RPMI7951 (cell line): ENCODE data around the gene GPR35. TPM values are rescaled to one million over a fixed set of nuclear protein-coding genes. Genes with fewer than 3 reads are reported as not detected.
A peak's percentile ranks its signal among the peaks of the same experiment; 100 is the strongest.
"Not testable (repeated sequence)": the region's sequence is repeated elsewhere in the genome, so short reads cannot be mapped to it uniquely, and the experiment has no call there.

ENCODE experiments used
- DNase-seq: peaks from one replicate; pipeline ENCODE4 v3.0.0-alpha.2; 2012; ENCODE audit warnings: low read depth
- total RNA-seq: library from RNA; depleted of rRNA; stranded (reverse); fragments of >200 nt; shearing (Covaris generic); gene quantifications from 2 replicates; pipeline ENCODE4 v1.2.3, GENCODE V29; 2014

The GPR35 gene
- total RNA-seq, 1 experiment from 2014 or later, result 0.12 TPM

DNA sequence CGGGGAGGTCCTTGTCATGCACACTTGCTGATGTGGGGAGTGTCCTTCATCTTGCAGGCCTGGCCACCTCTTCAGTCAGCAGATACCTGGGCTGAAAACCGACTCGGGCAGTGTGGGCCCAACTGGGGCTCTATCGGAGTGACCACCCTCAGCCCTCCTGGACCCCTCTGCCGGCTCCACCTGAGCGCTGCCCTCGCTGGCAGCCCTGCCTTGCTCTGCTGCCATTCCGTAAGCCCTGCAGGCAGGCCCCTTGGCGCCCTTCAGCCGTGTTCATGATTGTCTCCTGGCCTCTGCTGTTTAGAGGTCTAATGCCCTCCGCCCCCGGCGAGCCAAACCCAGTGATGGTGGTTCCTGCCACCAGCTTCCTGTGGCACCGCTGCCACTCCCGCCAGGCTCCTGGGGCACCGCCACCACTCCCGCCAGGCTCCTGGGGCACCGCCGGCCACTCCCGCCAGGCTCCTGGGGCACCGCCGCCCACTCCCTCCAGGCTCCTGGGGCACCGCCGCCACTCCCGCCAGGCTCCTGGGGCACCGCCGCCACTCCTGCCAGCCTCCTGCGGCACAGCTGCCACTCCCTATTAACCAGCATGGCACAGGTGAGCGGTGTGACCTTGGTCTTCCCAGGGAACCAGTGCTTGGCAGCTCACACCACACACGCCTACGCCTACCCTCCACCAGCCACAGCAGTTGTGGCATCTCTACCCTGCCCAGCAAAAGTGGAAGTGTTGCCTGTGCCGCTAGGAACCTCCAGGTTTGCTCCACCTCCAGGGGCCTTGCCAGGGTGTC is 22.8 kb upstream of the GPR35 start:
- no peak for DNase-seq

DNA sequence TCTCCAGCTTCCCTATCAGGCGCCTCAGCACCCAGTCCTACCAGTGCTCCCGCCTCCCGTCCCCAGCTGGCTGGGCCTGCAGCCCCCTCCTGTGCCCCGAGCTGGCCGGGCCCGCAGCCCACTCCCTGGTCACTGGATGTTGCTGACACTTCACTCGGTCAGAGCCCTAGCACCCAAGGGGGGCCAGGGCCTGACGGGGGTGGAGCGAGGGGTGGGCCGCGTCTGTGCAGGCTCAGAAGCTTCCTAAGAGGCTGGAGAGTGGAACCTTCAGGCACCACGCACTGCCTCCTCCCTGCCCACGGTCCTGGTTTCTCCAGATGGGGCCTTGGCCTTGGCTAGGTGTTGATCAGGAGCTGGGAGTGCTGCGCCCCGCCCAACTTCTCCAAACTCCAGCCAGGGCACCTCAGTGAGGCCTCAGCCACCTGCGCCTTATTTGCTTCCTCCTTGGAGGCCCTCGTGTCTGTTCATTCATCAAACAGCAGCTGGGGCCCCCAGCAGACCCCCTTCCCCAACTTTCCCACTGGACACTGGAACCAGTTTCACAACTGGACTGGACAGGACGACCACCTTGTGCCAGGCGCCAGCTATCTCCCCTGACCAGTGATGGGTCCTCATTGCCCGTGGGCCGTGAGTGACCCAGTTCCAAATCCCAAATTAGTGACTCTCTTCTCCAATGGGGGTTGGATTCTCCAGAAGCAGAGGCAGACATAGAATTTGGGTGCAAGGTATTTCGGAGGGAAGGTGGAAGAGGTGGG is 22.0 kb upstream of the GPR35 start:
- DNase-seq, result no peak

- no peak for DNase-seq
These were observed 21.4 kb upstream of the GPR35 start for GRCh38 chr2:240603846-240604245.

DNA sequence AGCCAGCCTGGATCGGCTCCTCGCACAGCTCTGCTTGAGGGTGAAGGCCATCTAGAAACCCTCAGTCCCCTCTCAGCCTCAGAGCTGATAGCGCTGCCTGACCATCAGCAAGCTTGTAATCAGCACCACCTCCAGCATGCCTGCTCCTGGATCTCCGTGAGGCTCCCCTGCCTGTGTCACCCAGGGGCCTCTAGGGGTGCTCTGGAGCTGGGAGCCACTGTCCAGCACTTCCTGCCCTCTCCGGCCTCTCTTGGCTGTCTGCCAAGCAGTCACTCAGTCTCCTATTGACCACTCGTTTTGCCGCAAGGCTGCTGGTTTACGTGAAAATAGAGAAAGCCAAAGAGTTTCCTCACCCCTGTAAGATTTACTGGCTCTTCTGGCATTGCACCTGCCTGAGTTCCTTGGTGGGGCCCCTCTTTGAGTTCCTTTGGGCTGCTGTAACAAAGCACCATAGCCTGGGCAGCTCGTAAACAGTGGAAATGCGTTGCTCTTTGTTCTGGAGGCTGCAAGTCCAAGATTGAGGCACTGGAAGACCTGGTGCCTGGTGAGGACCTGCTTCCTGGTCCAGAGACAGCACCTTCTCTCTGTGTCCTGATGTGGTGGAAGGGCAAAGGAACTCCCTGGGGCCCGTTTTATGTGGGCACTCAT is 20.9 kb upstream of the GPR35 start:
- peak; percentile 83 for DNase-seq

DNA sequence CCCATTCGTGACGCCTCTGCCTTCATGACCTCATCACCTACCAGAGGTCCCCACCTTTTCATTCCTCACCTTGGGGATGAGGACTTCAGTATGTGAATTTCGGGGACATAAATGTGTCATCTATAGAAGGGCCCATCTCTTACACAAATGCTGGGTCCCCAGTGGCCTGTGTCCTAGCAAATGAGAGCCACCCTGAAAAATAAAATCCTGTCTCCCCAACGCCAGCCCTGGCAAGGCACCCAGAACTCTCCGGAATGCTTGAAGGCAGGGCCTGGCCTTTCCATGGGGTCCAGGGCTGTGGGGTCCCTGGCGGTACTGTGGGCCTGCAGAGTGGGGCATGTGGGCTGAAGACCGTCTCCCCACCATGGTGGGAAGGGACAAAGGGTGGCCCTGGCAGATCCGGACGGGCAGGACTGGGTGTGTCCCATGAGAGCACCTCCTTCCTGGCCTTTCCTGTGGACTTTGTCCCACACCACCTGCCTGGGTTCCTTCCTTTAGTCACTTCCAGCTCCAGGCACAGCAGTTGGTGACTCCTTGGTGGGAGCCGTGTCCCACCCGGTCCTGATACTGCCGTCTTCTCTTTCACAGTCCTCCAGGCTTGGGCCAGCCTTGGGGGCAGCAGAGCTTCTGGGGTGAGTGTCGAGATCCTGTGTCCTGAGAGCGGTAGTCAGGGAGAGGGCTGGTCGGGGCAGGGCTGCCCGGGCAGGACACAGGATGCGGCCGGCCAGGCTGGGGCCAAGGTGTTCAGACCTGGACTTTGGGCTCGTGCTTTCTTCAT is 20.2 kb upstream of the GPR35 start:
- no peak for DNase-seq

GRCh38 chr2:240605867-240606743 is 19.2 kb upstream of the GPR35 start:
- DNase-seq, result no peak

DNA sequence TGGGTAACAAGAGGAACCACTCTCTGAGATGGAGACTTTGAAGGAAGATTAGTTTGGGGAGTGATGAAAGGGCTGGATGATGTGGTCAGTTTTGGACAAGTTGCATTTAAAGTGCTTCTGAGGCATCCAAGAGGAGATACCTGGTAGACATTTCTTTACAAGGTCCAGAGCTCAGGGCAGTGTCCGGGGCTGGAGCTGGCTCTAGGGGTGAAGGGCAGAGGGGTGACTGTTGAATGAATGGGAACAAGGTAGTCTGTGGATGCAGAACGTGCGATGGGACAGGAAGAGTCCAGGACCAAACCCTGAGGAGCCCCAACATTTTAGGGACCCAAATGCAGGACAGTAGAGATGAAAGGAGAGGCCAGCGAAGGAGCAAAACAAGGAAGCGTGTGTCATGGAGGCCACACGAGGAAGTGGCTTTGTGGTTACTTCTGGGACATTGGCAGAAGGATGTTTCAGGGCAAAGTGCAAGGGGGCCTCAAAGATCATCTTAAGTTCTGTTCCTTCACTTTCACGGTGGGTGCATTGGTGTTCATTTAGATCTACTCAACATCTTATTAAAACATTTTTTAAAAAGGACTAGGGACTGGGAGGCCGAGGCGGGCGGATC is 13.6 kb upstream of the GPR35 start:
- DNase-seq, result no peak

DNA sequence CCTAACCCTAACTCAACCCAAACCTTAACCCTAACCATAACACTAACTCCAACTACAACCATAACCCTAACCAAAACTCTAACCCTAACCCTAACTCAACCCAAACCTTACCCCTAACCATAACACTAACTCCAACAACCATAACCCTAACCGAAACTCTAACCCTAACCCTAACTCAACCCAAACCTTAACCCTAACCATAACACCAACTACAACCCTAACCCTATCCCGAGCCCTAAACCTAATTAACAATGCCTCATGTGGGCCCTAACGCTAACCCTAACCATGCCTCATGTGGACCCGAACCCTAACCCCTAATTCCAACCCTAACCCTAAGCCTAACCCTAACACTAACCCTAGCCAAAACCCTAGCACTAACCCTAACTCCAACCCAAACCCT is 11.5 kb upstream of the GPR35 start:
- no peak for DNase-seq

DNA sequence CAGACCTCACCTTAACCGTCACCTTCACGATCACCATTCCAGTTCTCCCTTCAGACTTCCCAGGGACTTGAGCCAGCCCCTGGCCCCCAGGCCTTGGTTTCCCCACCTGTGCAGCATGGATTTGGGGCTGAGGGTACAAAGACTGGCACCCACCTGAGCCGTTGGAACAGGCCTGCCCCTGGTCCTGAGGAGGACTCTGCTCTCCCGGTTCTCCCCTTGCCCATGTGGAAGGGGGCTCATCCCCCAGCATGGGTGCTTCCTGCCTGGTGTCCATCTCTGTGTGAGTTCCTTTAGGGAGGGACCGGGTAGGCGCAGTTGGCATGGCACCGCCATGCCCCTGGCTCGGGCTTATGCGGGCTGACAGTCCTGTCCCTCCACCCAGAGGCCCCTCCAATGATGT is 10.9 kb upstream of the GPR35 start:
- DNase-seq, result no peak

- DNase-seq, result no peak
These were observed 9.9 kb upstream of the GPR35 start for GRCh38 chr2:240615396-240615795.

- DNase-seq, result no peak
These were observed 9.3 kb upstream of the GPR35 start for GRCh38 chr2:240615820-240616547.

- DNase-seq, result not testable (repeated sequence)
These were observed 8.2 kb upstream of the GPR35 start for GRCh38 chr2:240616860-240617666.

DNA sequence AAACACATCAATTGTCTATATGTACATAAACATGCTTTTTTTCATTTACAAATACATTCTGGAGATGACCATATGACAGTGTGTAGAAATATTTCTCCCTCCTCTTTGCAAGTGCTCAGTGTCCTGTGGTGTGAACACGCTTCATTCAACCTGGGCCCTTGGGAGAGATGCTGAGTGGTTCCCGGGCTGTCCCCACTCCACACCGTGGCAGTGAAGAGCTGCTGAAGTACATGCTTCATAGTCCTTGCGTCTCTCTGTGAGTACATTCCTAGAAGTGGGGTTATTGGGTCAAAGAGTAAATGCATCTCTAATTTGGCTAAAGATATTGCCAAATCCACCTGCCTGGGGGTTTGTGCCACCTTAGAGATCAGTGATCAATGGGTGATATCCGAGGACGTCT is 6.5 kb upstream of the GPR35 start:
- no peak for DNase-seq

- peak; percentile 24 for DNase-seq
These were observed 5.7 kb upstream of the GPR35 start for GRCh38 chr2:240619506-240620148.

DNA sequence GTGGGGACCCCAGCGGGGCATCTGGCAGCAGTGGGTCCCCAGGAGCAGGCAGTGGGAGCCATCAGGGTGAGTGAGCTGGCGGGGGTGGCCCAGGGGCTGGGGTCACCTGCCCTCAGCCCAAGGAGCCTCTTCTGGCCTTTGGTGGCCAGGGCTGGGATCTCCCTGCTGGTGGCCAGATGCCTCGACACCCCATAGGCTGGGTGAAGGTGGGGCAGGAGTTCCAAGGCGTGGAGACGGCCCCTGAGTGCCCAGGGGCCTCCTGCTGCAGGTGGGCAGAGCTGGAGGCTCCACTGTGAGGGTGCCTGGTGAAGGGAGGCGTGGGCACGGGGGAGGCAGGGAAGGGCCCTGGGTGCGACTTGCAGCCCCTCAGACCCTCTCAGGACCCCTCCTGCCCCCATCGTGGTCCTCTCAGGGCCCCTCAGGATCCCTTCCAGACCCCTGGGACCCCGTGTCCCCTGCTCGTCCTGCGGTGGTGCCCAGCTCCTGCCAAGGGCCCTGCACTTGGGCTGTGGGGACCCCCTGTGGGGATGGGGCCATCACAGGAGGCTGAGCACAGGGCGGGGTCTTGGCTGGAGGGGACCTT is 5.0 kb upstream of the GPR35 start:
- DNase-seq, result no peak

DNA sequence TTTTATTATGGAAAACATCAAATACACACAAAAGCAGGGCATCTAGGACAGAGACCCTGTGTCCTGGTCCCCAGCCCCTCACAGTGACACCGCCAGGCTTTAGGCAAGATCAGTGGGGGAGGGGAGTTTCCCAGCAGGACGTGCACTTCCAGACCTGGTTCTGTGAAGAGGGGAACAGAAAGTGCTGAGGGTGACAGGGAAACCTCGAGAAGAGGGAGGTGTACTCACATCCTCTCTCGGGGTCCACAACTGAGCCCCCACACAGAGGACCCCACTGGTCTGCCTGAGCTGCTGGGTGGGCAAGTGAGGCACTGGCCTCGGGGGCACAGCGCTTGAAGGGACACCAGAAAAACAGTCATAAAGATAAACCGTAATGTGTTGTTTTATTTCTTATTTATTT is 4.4 kb upstream of the GPR35 start:
- no peak for DNase-seq

- DNase-seq, result no peak
These were observed 3.2 kb upstream of the GPR35 start for GRCh38 chr2:240622060-240622411.

DNA sequence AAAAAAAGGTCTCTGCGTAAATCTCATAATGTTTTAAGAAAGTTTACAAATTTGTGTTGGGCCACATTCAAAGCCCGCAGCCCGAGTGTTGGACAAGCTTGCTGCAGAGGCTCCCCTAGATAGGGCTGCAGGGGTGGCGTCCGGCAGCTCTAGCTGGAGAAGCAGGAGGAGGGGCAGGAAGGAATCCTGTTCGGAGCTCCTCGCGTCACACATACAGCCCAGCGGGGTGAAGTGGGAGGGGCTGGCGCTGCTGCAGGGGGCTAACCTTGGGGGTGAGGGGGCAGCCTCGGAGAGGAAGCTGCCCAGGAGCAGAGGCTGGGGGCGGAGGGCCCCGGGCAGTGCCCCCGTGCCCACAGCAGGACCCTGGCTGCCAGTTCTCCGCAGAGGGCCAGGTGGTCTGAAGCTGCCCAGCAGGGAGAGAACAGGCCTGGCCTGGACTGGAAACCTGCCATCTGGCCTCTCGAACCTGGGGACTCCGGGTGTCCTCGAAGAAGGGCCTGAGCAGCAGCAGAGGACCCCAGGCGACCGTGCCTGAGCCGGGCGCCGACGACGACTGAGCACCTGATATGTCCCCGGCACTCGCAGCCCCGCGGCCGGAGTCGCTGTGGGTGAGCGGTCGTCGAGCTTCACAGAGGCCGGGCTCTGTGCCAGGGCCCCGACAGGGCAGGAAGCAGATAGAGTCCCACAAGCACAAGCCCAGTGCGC is 2.6 kb upstream of the GPR35 start:
- no peak for DNase-seq
